Measurements from ENCODE around the gene THBS1. TPM values are rescaled to one million over a fixed set of nuclear protein-coding genes. Genes with fewer than 3 reads are reported as not detected.

The THBS1 gene
- total RNA-seq, 1 donor from 2014 or later: 377 TPM

DNA sequence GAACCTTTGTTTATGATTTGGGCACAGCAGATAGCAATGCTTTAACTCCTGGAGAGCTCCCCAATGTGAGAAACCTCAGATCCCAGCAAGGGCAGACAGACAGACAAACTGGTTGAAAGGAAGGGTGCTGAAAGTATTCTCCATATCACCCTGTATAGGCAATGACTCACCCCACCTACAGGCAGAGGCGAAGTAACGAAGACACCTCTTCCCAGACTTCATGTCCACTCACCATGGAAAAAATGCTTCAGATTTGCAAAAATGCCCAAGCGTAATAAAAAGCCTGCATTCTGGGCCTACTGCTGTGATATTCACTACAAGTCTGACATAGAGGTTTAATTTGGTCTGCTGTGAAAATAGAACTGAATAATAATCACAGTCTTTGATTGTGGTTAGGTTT lies 50.5 kb downstream of the THBS1 start:
- H3K27ac ChIP-seq: no peak overlapping the region
- DNase-seq (no peak), ATAC-seq (no peak)
- H3K9me3 ChIP-seq: no peaks in the 10 kb centered on the region
- intact Hi-C loops (cut with DNase I): no loop called here
- no peaks in the 10 kb centered on the region for H3K27me3 ChIP-seq
- TF ChIP-seq, protein P1, sequence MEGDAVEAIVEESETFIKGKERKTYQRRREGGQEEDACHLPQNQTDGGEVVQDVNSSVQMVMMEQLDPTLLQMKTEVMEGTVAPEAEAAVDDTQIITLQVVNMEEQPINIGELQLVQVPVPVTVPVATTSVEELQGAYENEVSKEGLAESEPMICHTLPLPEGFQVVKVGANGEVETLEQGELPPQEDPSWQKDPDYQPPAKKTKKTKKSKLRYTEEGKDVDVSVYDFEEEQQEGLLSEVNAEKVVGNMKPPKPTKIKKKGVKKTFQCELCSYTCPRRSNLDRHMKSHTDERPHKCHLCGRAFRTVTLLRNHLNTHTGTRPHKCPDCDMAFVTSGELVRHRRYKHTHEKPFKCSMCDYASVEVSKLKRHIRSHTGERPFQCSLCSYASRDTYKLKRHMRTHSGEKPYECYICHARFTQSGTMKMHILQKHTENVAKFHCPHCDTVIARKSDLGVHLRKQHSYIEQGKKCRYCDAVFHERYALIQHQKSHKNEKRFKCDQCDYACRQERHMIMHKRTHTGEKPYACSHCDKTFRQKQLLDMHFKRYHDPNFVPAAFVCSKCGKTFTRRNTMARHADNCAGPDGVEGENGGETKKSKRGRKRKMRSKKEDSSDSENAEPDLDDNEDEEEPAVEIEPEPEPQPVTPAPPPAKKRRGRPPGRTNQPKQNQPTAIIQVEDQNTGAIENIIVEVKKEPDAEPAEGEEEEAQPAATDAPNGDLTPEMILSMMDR (IDR thresholded peaks at IDR 0.05): no peak
- peaks cover 11% of the 10 kb centered on the region for H3K4me1 ChIP-seq
- no peak overlapping the region for H3K4me3 ChIP-seq
- H3K36me3 ChIP-seq: no peaks in the 10 kb centered on the region

DNA sequence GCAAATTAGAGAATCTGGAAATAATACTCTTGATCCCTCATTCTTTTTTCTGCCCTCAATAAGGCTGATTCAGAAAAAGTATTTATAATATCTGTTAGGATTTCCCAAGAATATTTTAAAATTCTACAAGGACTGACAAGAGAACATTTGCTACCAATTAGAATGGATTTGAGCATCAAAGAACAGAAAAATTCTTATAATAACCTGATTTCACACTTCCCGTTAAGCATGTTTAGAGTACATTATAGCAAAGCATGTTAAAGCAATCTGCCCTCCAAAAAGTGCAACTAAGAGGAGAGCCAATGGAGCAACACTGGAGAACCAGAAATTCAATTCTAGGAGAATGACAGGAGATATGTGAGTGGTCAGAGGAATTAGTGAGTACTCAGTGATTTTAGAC lies 57.2 kb downstream of the THBS1 start:
- intact Hi-C loops (cut with DNase I): no loop called here

DNA sequence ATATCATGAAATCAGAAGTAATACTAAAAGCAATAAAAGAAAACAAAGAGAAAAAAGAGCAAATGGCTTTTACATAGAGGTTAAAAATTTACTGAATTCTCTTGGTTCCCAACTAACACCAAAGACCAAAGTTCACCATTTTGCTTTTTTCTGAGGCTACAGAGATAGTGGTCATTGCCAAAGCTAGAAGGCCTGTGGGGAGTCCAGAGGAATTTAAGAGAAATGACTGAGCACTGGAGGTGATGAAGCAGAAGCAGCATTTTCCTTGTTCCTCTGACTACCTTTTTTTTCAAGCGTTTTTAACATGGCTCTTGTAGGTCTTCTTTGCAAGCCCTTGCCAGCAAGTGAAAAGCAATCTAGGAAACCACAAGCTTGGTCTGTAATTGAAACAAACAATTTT lies 58.2 kb downstream of the THBS1 start:
- TF ChIP-seq, protein P1 (IDR thresholded peaks at IDR 0.05): no peak
- Histone ChIP-seq H3K4me1 (no peaks in the 10 kb centered on the region), H3K27ac (no peak overlapping the region), H3K4me3 (no peak overlapping the region), H3K36me3 (no peaks in the 10 kb centered on the region), H3K9me3 (no peaks in the 10 kb centered on the region), H3K27me3 (no peaks in the 10 kb centered on the region)
- DNase-seq: no peak
- intact Hi-C loops (cut with DNase I): no loop called here
- no peak for ATAC-seq

More for the DNA sequence above, 57.2 kb downstream of the THBS1 start:
- Histone ChIP-seq H3K4me3 (no peak overlapping the region), H3K27ac (no peak overlapping the region), H3K36me3 (no peaks in the 10 kb centered on the region), H3K27me3 (no peaks in the 10 kb centered on the region), H3K4me1 (no peaks in the 10 kb centered on the region), H3K9me3 (no peaks in the 10 kb centered on the region)
- TF ChIP-seq, protein P1 (IDR thresholded peaks at IDR 0.05): no peak
- DNase-seq (no peak), ATAC-seq (no peak)

DNA sequence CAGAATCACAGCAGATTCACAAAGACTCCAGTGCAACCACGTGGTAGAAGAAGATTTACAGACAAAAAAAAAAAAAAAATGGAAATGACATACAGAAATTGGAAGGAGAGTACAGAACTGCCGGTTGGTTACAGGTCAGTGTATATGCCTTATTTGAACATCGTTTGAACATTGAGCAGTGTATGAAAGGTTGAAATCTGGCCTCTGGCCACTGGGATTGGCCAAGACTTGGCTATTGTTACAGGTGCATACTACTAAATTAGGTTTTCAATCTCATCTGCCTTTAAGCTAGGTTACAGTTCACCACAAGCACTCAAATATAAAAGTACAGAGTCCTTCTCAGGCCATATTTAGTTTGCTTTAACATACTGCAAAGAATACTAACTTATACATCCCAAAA lies 59.8 kb downstream of the THBS1 start:
- H3K27ac ChIP-seq: no peak overlapping the region
- no peak for DNase-seq
- ATAC-seq: no peak
- no peaks in the 10 kb centered on the region for H3K4me1 ChIP-seq
- no peaks in the 10 kb centered on the region for H3K36me3 ChIP-seq
- H3K9me3 ChIP-seq: no peaks in the 10 kb centered on the region
- intact Hi-C loops (cut with DNase I): no loop called here
- no peak overlapping the region for H3K4me3 ChIP-seq
- no peaks in the 10 kb centered on the region for H3K27me3 ChIP-seq
- TF ChIP-seq, protein P1 (IDR thresholded peaks at IDR 0.05): no peak

DNA sequence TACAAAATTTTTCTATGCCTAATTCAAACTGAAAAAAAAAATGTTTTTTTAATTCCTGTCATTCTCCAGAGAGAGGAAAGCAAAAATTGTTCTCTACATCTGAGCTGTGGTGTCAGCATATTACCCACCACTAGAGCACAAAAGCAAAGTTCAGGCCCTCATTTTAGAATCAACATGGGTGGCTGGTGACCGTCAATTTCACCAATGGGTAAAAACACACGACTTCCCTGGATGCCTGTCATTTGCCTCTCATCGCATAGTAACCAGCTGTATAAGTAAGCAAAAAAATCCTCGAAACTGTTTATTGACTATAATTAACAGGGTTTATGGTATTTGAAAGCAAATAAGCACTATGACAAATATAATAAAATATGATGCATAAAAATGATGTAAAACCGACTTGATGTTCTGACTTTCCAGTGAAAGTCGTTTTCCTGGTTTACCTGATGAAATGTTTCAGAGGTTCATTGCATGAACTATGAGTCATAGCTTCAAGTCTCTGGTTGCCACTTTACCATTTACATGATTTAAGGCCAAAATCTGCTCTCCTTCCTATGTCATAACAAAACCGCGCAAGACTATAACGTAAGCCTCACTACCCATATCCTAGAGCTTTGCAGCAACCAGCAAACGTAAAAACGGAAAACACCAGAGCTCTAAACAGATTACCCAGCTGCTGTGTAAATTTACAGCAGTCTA lies 60.5 kb downstream of the THBS1 start:
- Histone ChIP-seq H3K27me3 (no peaks in the 10 kb centered on the region), H3K9me3 (no peaks in the 10 kb centered on the region), H3K27ac (no peak overlapping the region), H3K4me1 (no peaks in the 10 kb centered on the region), H3K36me3 (no peaks in the 10 kb centered on the region), H3K4me3 (no peak overlapping the region)
- DNase-seq (no peak), ATAC-seq (no peak)
- TF ChIP-seq, protein P1 (IDR thresholded peaks at IDR 0.05): no peak
- intact Hi-C loops (cut with DNase I): no loop called here
